Fibroblast of the aortic adventitia (primary cell): ENCODE results near the gene IMMT. TPM values are rescaled to one million over a fixed set of nuclear protein-coding genes. Genes with fewer than 3 reads are reported as not detected.

Source experiments
- DNase-seq: peaks from one replicate; pipeline ENCODE4 v3.0.0-alpha.2; 2010; ENCODE audit warnings: low read depth
- H3K4me3 ChIP-seq: 2 replicates; pipeline ENCODE4 v1.5.1; 2011; ENCODE audit warnings: low read depth, mild to moderate bottlenecking, control low read depth, low read length, moderate library complexity
- total RNA-seq: library from RNA; depleted of rRNA; stranded (reverse); fragments of >200 nt; gene quantifications from 2 replicates; pipeline ENCODE4 v1.2.3, GENCODE V29; 2012; ENCODE audit warnings: low replicate concordance
- TF ChIP-seq, protein P1 (sequence below): IDR thresholded peaks from 2 replicates; pipeline ENCODE4 v1.5.1; 2011; ENCODE audit warnings: mild to moderate bottlenecking, low read length, control low read depth, inconsistent platforms; ENCODE audit not compliant: insufficient read depth

The IMMT gene
- total RNA-seq, 1 donor, result 76.6 TPM

DNA sequence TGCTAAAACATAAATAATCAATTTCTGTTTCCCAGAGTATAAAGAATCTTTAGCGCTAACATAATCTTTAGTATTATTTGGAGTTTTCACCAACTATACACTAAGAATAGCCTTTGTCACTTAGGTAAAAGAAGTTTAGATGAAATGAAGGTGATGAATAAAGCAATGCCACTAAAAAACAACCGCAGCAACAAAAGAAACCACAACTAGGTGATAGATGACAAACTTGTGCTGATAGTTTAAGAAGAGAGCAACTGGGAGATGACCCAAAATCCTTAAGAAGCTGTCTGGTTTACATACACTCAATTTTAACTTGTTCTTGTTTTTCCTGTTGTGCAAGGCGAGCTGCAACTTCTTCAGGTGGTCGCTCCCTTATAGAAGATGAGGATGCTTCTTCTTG is 24.8 kb downstream of the IMMT start:
- no peak overlapping the region for H3K4me3 ChIP-seq
- TF ChIP-seq, protein P1, sequence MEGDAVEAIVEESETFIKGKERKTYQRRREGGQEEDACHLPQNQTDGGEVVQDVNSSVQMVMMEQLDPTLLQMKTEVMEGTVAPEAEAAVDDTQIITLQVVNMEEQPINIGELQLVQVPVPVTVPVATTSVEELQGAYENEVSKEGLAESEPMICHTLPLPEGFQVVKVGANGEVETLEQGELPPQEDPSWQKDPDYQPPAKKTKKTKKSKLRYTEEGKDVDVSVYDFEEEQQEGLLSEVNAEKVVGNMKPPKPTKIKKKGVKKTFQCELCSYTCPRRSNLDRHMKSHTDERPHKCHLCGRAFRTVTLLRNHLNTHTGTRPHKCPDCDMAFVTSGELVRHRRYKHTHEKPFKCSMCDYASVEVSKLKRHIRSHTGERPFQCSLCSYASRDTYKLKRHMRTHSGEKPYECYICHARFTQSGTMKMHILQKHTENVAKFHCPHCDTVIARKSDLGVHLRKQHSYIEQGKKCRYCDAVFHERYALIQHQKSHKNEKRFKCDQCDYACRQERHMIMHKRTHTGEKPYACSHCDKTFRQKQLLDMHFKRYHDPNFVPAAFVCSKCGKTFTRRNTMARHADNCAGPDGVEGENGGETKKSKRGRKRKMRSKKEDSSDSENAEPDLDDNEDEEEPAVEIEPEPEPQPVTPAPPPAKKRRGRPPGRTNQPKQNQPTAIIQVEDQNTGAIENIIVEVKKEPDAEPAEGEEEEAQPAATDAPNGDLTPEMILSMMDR, result no peak
- DNase-seq, result no peak

DNA sequence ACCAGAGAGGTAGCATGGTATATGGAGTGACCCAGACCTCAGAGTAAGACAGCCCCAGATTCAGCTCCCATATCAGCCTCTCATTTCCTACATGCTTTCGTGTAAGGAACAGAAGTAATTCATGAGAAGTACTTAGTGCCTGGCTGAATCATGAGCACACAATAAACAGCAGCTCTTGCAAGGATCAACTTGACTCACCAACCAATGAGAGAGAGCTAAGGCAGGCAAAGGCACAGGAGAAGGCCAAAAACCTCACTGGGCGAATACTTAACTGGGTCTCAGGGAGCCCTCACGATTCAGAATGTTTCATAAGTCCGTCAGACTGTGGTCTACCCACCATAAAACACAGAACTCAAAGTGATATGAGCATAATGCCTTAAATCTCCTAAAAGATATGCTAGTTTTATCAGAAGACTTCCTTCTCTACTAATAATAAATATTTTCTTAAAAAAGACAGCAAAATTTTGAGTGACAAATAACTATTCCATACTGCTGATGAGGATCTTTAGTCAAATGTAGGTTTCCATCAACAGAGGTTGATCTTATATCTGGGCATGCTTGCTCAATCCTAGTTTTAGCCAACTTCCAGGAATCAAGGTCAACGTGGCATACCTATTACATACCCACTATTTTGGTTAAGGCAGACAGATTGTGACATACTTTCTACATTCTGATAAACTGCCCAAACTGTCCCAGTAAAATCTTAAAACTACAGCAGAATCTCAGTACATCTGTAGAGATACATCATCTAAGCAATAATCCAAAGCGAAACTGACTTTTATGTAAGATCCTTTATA is 34.9 kb downstream of the IMMT start:
- TF ChIP-seq, protein P1, result no peak
- H3K4me3 ChIP-seq, result no peak overlapping the region
- no peak for DNase-seq

DNA sequence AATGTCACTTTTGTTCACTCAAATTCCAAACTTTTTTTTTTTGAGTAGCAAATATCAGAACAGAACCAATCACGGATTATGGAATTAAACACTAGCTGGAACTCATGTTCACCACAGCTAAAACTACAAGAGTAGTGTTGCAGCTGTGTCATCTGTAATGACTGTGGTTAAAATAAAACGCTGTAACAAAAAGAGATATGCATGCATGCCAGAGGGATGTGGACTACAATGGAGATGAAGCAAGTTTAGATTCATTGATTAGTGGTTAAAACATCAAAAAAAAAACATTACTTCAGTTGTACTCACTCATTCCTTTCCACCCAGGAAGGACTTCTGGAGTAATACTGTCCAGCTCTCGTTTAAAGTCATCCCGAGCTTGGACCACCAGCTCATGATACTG is 37.0 kb downstream of the IMMT start:
- no peak for DNase-seq
- TF ChIP-seq, protein P1, result no peak
- H3K4me3 ChIP-seq, result no peak overlapping the region

DNA sequence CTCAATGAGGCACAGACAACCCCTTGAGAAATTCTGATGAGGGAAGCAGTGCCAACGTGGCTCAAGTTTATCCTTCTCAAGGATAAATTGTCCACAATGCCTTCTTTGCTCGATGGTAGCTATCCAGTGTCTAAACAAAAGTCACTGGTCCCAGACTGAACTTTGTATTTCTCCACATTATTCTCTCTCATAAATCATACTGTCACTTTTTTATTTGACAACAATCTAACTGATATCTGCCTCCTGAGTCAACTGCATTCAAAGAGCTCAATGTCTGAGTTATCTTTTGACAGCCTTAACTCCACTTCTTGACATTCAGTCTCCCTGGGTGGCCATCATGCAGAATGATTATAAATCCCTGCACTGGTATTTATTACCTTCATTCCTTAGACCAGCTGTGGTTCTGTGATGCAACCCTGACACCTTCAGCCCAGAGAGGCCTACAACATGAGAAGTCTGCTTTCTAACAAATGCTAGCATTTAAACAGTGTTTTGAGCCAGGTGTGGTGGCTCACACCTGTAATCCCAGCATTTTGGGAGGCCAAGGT is 38.2 kb downstream of the IMMT start:
- H3K4me3 ChIP-seq, result no peak overlapping the region
- DNase-seq, result no peak
- TF ChIP-seq, protein P1, result no peak

DNA sequence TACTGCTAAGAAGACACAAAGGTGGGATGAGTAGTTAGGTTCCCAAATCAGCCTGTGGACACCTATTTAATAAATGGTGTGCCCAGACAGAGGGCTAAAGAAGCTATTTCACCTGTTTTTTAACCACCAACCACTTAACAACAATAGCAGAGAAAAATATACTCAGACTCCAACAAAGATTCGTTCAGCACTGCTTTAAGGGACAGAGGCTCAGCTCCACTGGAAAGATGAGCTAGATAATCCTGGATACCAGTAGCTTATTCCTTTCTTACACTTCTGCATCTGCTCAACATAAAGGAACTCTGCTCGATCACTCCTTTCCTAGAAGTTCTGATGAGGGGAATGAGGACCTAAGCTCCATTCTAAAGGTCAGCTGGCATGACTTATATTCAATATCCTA is 44.8 kb downstream of the IMMT start:
- TF ChIP-seq, protein P1, result no peak
- DNase-seq, result no peak
- no peak overlapping the region for H3K4me3 ChIP-seq

DNA sequence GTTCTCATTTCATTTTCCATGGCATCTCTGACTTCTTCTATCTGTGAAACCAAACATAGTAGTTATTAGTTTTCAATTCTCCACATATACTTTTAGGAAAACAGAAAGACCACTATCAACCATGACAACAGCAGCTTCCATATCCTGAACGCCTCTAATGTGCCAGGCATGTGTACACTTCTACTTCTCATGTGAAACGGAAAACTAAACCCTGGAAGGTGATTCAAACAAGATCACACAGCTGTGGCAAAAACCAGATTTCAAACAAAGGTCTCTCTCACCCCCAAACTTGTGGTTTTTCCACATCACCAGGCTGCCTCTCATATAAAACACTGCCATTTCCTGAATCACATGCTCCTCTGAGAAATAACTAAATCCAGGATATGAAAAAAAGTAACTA is 47.5 kb downstream of the IMMT start:
- DNase-seq, result no peak
- TF ChIP-seq, protein P1, result no peak
- H3K4me3 ChIP-seq, result no peak overlapping the region
